Measurements from ENCODE around the gene COG2.

DNA sequence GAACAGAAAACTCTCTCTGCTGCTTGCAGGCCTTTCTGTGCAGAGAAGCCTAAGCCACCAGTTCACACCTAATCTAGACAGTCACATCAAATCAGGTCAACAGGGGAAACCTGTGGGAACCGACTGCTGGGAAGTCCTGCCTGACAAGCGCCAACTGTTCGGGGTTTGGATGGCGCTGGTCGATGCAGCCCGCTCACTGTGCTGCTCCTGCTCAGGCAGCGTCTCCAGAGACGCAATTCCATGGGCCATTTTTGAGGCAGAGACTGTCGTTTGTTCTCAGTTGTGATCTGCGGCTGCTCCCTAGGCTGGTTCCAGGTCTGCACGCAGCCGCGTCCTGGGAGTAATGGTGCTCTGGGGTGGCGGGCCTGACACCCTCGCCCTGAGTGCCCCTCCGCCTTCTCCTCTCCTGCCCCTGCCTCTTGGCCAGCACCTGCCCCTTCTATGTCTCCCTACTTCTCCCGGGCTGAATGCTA is 70.2 kb downstream of the COG2 start:
- no peak for TF ChIP-seq POLR2AphosphoS5 (IDR thresholded peaks at IDR 0.05)
- TF ChIP-seq, protein P1, sequence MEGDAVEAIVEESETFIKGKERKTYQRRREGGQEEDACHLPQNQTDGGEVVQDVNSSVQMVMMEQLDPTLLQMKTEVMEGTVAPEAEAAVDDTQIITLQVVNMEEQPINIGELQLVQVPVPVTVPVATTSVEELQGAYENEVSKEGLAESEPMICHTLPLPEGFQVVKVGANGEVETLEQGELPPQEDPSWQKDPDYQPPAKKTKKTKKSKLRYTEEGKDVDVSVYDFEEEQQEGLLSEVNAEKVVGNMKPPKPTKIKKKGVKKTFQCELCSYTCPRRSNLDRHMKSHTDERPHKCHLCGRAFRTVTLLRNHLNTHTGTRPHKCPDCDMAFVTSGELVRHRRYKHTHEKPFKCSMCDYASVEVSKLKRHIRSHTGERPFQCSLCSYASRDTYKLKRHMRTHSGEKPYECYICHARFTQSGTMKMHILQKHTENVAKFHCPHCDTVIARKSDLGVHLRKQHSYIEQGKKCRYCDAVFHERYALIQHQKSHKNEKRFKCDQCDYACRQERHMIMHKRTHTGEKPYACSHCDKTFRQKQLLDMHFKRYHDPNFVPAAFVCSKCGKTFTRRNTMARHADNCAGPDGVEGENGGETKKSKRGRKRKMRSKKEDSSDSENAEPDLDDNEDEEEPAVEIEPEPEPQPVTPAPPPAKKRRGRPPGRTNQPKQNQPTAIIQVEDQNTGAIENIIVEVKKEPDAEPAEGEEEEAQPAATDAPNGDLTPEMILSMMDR (IDR thresholded peaks at IDR 0.05): no peak
- no peak for TF ChIP-seq POLR2A (IDR thresholded peaks at IDR 0.05)
